Endodermal cell (in vitro differentiated cells): ENCODE data around the gene TMEM62. TPM values are rescaled to one million over a fixed set of nuclear protein-coding genes. Genes with fewer than 3 reads are reported as not detected.

Source experiments
- DNase-seq: peaks from one replicate; pipeline ENCODE4 v3.0.0-alpha.2; 2017
- H3K27ac ChIP-seq: 2 replicates; pipeline ENCODE4 v1.5.1; 2013; ENCODE audit warnings: mild to moderate bottlenecking, low read depth, low read length, moderate library complexity
- H3K27me3 ChIP-seq: 2 replicates; pipeline ENCODE4 v1.6.1; 2013; ENCODE audit warnings: mild to moderate bottlenecking, low read length, moderate library complexity; ENCODE audit not compliant: insufficient read depth, control insufficient read depth, poor library complexity, severe bottlenecking
- H3K36me3 ChIP-seq: 2 replicates; pipeline ENCODE4 v1.7.0; 2013; ENCODE audit warnings: mild to moderate bottlenecking, low read length, moderate library complexity; ENCODE audit not compliant: control insufficient read depth, insufficient read depth
- H3K4me1 ChIP-seq: one replicate; pipeline ENCODE4 v1.7.0; 2013; ENCODE audit warnings: low read length; ENCODE audit not compliant: control insufficient read depth, insufficient read depth
- H3K4me3 ChIP-seq: 2 replicates; pipeline ENCODE4 v1.5.1; 2013; ENCODE audit warnings: mild to moderate bottlenecking, low read length, moderate library complexity
- H3K9ac ChIP-seq: 2 replicates; pipeline ENCODE4 v1.6.1; 2013; ENCODE audit warnings: mild to moderate bottlenecking, low read length, moderate library complexity; ENCODE audit not compliant: poor library complexity, severe bottlenecking; ENCODE audit errors: extremely low read depth
- H3K9me3 ChIP-seq: 2 replicates; pipeline ENCODE4 v1.6.1; 2013; ENCODE audit warnings: mild to moderate bottlenecking, low read length, moderate library complexity; ENCODE audit not compliant: control insufficient read depth
- H3K27ac Mint-ChIP-seq: 2 replicates; pipeline ENCODE4 v1.8.0; 2020; ENCODE audit warnings: mixed read lengths
- H3K27me3 Mint-ChIP-seq: 2 replicates; pipeline ENCODE4 v1.8.0; 2021; ENCODE audit warnings: mild to moderate bottlenecking, mixed read lengths; ENCODE audit not compliant: insufficient read depth
- H3K36me3 Mint-ChIP-seq: 2 replicates; pipeline ENCODE4 v1.8.0; 2020; ENCODE audit warnings: low read depth, mixed read lengths
- H3K4me1 Mint-ChIP-seq: 2 replicates; pipeline ENCODE4 v1.8.0; 2020; ENCODE audit warnings: mixed read lengths
- H3K4me3 Mint-ChIP-seq: 2 replicates; pipeline ENCODE4 v1.8.0; 2020; ENCODE audit warnings: mild to moderate bottlenecking, moderate library complexity, mixed read lengths
- H3K9me3 Mint-ChIP-seq: 2 replicates; pipeline ENCODE4 v1.8.0; 2020; ENCODE audit warnings: mild to moderate bottlenecking, mixed read lengths
- CTCF ChIP-seq: fragments of 200-600 bp; sonication (generic); conservative IDR thresholded peaks from 2 replicates; pipeline ENCODE4 v1.5.0; 2021; ENCODE audit warnings: antibody characterized with exemption, mild to moderate bottlenecking
- WGBS, 2 experiments: methylation state at CpG; one replicate each; pipeline versions ENCODE4 v1.1.5 to v1.1.7; 2013; ENCODE audit warnings: missing lambda C conversion rate in 2 of 2, mixed read lengths in 1 of 2; ENCODE audit not compliant: insufficient coverage in 1 of 2, insufficient read length in 1 of 2; 5-methylcytosine and 5-hydroxymethylcytosine counted together
- total RNA-seq, 2 donors: library from RNA; stranded (reverse); fragmentation: NEBNext Ultra II Directional in 1 of 2; extraction: Animal tissue kit (Norgen Biotek cat#: 25700) in 1 of 2; gene quantifications; 2 replicates in 1 of 2; 3 replicates in 1 of 2; pipeline ENCODE4 v1.2.1, GENCODE V29; 2021

TMEM62 gene
- total RNA-seq, 2 donors from 2014 or later, result 8.1 to 10.2 TPM

GRCh38 chr15:43211224-43211735 is 77.9 kb downstream of the TMEM62 start:
- H3K27me3 Mint-ChIP-seq, result peaks cover 3% of the 10 kb centered on the region

GRCh38 chr15:43212299-43212698 is 78.9 kb downstream of the TMEM62 start:
- WGBS, 2 experiments, result 90 to 97% methylated on average over 4 to 8 of the region's 8 CpGs
- Mint-ChIP-seq H3K4me3 (no peak overlapping the region), H3K27me3 (peaks cover 3% of the 10 kb centered on the region), H3K4me1 (no peaks in the 10 kb centered on the region), H3K36me3 (no peaks in the 10 kb centered on the region), H3K9me3 (no peaks in the 10 kb centered on the region), H3K27ac (no peak overlapping the region)
- H3K4me1 ChIP-seq, result no peaks in the 10 kb centered on the region
- no peak for DNase-seq
- H3K36me3 ChIP-seq, result no peaks in the 10 kb centered on the region
- H3K9ac ChIP-seq, result no peak overlapping the region
- H3K9me3 ChIP-seq, result no peaks in the 10 kb centered on the region
- no peak overlapping the region for H3K4me3 ChIP-seq
- no peak for TF ChIP-seq CTCF
- no peak overlapping the region for H3K27ac ChIP-seq
- H3K27me3 ChIP-seq, result no peaks in the 10 kb centered on the region

More at GRCh38 chr15:43211224-43211735, 77.9 kb downstream of the TMEM62 start:
- H3K36me3 ChIP-seq, result no peaks in the 10 kb centered on the region
- Mint-ChIP-seq H3K4me3 (no peak overlapping the region), H3K4me1 (no peaks in the 10 kb centered on the region), H3K36me3 (no peaks in the 10 kb centered on the region), H3K27ac (no peak overlapping the region), H3K9me3 (no peaks in the 10 kb centered on the region)
- no peaks in the 10 kb centered on the region for H3K27me3 ChIP-seq
- no peak for DNase-seq
- WGBS, 2 experiments, result 91 to 92% methylated on average over 1 to 4 of the region's 4 CpGs
- H3K27ac ChIP-seq, result no peak overlapping the region
- no peaks in the 10 kb centered on the region for H3K4me1 ChIP-seq
- no peak overlapping the region for H3K9ac ChIP-seq
- no peaks in the 10 kb centered on the region for H3K9me3 ChIP-seq
- TF ChIP-seq CTCF, result no peak
- no peak overlapping the region for H3K4me3 ChIP-seq

GRCh38 chr15:43212951-43213350 is 79.6 kb downstream of the TMEM62 start:
- no peak for DNase-seq
- Histone ChIP-seq H3K27ac (no peak overlapping the region), H3K4me3 (no peak overlapping the region), H3K9me3 (no peaks in the 10 kb centered on the region), H3K9ac (no peak overlapping the region), H3K27me3 (no peaks in the 10 kb centered on the region), H3K36me3 (no peaks in the 10 kb centered on the region), H3K4me1 (no peaks in the 10 kb centered on the region)
- Mint-ChIP-seq H3K9me3 (no peaks in the 10 kb centered on the region), H3K27ac (no peak overlapping the region), H3K27me3 (peaks cover 3% of the 10 kb centered on the region), H3K4me3 (no peak overlapping the region), H3K4me1 (no peaks in the 10 kb centered on the region), H3K36me3 (no peaks in the 10 kb centered on the region)
- no peak for TF ChIP-seq CTCF
